ENCODE results near the gene BORCS8. TPM values are rescaled to one million over a fixed set of nuclear protein-coding genes. Genes with fewer than 3 reads are reported as not detected.
A peak's percentile ranks its signal among the peaks of the same experiment; 100 is the strongest.

The BORCS8 gene
- total RNA-seq, 1 experiment from 2014 or later, result 37.7 TPM

GRCh38 chr19:19169236-19170052, 22.5 kb downstream of the BORCS8 start:
- Mint-ChIP-seq H3K9me3 (ENCODE audit: unreplicated experiment) (no peaks in the 10 kb centered on the region), H3K27ac (ENCODE audit: unreplicated experiment) (no peak overlapping the region), H3K36me3 (ENCODE audit: insufficient read depth, unreplicated experiment) (peaks cover 12% of the 10 kb centered on the region), H3K27me3 (ENCODE audit: insufficient read depth, unreplicated experiment) (peaks cover 3% of the 10 kb centered on the region), H3K4me3 (ENCODE audit: unreplicated experiment) (peak overlapping the region; percentile 59), H3K4me1 (ENCODE audit: low read depth, unreplicated experiment) (peaks cover 21% of the 10 kb centered on the region)
- POLR2A ChIA-PET, result no interaction called here
- Histone ChIP-seq H3K4me1 (no peaks in the 10 kb centered on the region; the same call in 1 of the 2 replicates), H3K9me3 (no peaks in the 10 kb centered on the region), H3K36me3 (ENCODE audit: control insufficient read depth, insufficient read depth, low read length) (no peaks in the 10 kb centered on the region), H3K27me3 (replicated peaks; ENCODE audit: control insufficient read depth, insufficient read depth, low read length) (no peaks in the 10 kb centered on the region), H3K4me3 (ENCODE audit: low read depth, low read length) (peak overlapping the region; percentile 27)
- CTCF ChIA-PET, result interaction anchor here (0.9 kb wide), 1 partner anchor 174 kb away, joined by 3 read pairs; no protein-coding TSS in a partner anchor
- TF ChIP-seq CTCF (IDR thresholded peaks at IDR 0.05; ENCODE audit: insufficient read depth in 1 of 2, low read depth in 1 of 2, low read length in 1 of 2, severe bottlenecking in 1 of 2, unreplicated experiment in 1 of 2), result no peak
- DNase-seq, result no peak
- BruUV-seq (replicated peaks), result TSS peak; percentile 51
- intact Hi-C loops (cut with micrococcal nuclease; ENCODE audit: unreplicated experiment), result loop anchor here (5.0 kb wide), 1 partner anchor 32 kb away; the partner anchor contains the start of gene TMEM161A

GRCh38 chr19:19167612-19168011, 24.3 kb downstream of the BORCS8 start:
- no peak overlapping the region for H3K4me3 ChIP-seq (ENCODE audit: low read depth, low read length)
- Mint-ChIP-seq H3K4me1 (ENCODE audit: low read depth, unreplicated experiment) (peaks cover 20% of the 10 kb centered on the region), H3K27ac (ENCODE audit: unreplicated experiment) (no peak overlapping the region), H3K36me3 (ENCODE audit: insufficient read depth, unreplicated experiment) (peaks cover 6% of the 10 kb centered on the region), H3K27me3 (ENCODE audit: insufficient read depth, unreplicated experiment) (peaks cover 3% of the 10 kb centered on the region), H3K4me3 (ENCODE audit: unreplicated experiment) (no peak overlapping the region), H3K9me3 (ENCODE audit: unreplicated experiment) (no peaks in the 10 kb centered on the region)
- no peak for TF ChIP-seq CTCF (IDR thresholded peaks at IDR 0.05; ENCODE audit: insufficient read depth in 1 of 2, low read depth in 1 of 2, low read length in 1 of 2, severe bottlenecking in 1 of 2, unreplicated experiment in 1 of 2)
- no peaks in the 10 kb centered on the region for H3K9me3 ChIP-seq
- BruUV-seq (replicated peaks), result no TSS peak
- POLR2A ChIA-PET, result no interaction called here
- intact Hi-C loops (cut with micrococcal nuclease; ENCODE audit: unreplicated experiment), result no loop called here
- CTCF ChIA-PET, result no interaction called here
- no peak for DNase-seq
- H3K4me1 ChIP-seq, result no peaks in the 10 kb centered on the region; the same call in 1 of the 2 replicates
- no peaks in the 10 kb centered on the region for H3K36me3 ChIP-seq (ENCODE audit: control insufficient read depth, insufficient read depth, low read length)
- no peaks in the 10 kb centered on the region for H3K27me3 ChIP-seq (replicated peaks; ENCODE audit: control insufficient read depth, insufficient read depth, low read length)

GRCh38 chr19:19165396-19165795, 26.6 kb downstream of the BORCS8 start:
- H3K27me3 ChIP-seq (replicated peaks; ENCODE audit: control insufficient read depth, insufficient read depth, low read length), result no peaks in the 10 kb centered on the region
- no peaks in the 10 kb centered on the region for H3K9me3 ChIP-seq
- no peaks in the 10 kb centered on the region for H3K36me3 ChIP-seq (ENCODE audit: control insufficient read depth, insufficient read depth, low read length)
- ChIA-PET POLR2A (no interaction called here), CTCF (no interaction called here)
- no peak for TF ChIP-seq CTCF (IDR thresholded peaks at IDR 0.05; ENCODE audit: insufficient read depth in 1 of 2, low read depth in 1 of 2, low read length in 1 of 2, severe bottlenecking in 1 of 2, unreplicated experiment in 1 of 2)
- no peak for DNase-seq
- H3K4me1 ChIP-seq, result no peaks in the 10 kb centered on the region; the same call in 1 of the 2 replicates
- peaks cover 8% of the 10 kb centered on the region for H3K4me1 Mint-ChIP-seq (ENCODE audit: low read depth, unreplicated experiment)
- no peak overlapping the region for H3K27ac Mint-ChIP-seq (ENCODE audit: unreplicated experiment)
- no peaks in the 10 kb centered on the region for H3K9me3 Mint-ChIP-seq (ENCODE audit: unreplicated experiment)
- no peak overlapping the region for H3K4me3 ChIP-seq (ENCODE audit: low read depth, low read length)
- no TSS peak for BruUV-seq (replicated peaks)
- H3K4me3 Mint-ChIP-seq (ENCODE audit: unreplicated experiment), result no peak overlapping the region
- intact Hi-C loops (cut with micrococcal nuclease; ENCODE audit: unreplicated experiment), result no loop called here
- peaks cover 3% of the 10 kb centered on the region for H3K27me3 Mint-ChIP-seq (ENCODE audit: insufficient read depth, unreplicated experiment)
- no peaks in the 10 kb centered on the region for H3K36me3 Mint-ChIP-seq (ENCODE audit: insufficient read depth, unreplicated experiment)
